ENCODE measurements around the gene TXNIP.
"Not testable (repeated sequence)": the region's sequence is repeated elsewhere in the genome, so short reads cannot be mapped to it uniquely, and the experiment has no call there.

TXNIP gene

GRCh38 chr1:145996433-145997015 lies at the start of gene TXNIP:
Gene TXNIP, minus strand, starts transcription at chr1:145996579. Its CDS starts 313 bp downstream, at chr1:145996266.
- Histone ChIP-seq H3K9ac (ENCODE audit: low read depth, low read length) (peak within 1 kb of the TSS; percentile 86), H3K4me1 (ENCODE audit: control insufficient read depth, insufficient read depth, low read length) (peaks cover 27% of the 10 kb centered on the region), H3K27me3 (ENCODE audit: control insufficient read depth, insufficient read depth, low read length) (no peaks in the 10 kb centered on the region)

GRCh38 chr1:146039844-146040194 lies 43.4 kb upstream of the TXNIP start:
- Histone ChIP-seq H3K9ac (ENCODE audit: low read depth, low read length) (no peak overlapping the region), H3K4me1 (ENCODE audit: control insufficient read depth, insufficient read depth, low read length) (peaks cover 5% of the 10 kb centered on the region), H3K27me3 (ENCODE audit: control insufficient read depth, insufficient read depth, low read length) (no peaks in the 10 kb centered on the region), H3K36me3 (ENCODE audit: control insufficient read depth, insufficient read depth, low read length) (no peaks in the 10 kb centered on the region), H3K4me3 (ENCODE audit: low read depth, low read length) (no peak overlapping the region), H3K27ac (ENCODE audit: low read depth, low read length) (no peak overlapping the region), H3K9me3 (ENCODE audit: control insufficient read depth, insufficient read depth, low read length) (no peaks in the 10 kb centered on the region)

More at GRCh38 chr1:145996433-145997015, at the start of gene TXNIP:
- Histone ChIP-seq H3K4me3 (ENCODE audit: low read depth, low read length) (peak within 1 kb of the TSS; percentile 89), H3K9me3 (ENCODE audit: control insufficient read depth, insufficient read depth, low read length) (no peaks in the 10 kb centered on the region), H3K36me3 (ENCODE audit: control insufficient read depth, insufficient read depth, low read length) (peaks cover 33% of the 10 kb centered on the region), H3K27ac (ENCODE audit: low read depth, low read length) (peak within 1 kb of the TSS; percentile 23)

- H3K9me3 ChIP-seq (ENCODE audit: control insufficient read depth, insufficient read depth, low read length), result no peaks in the 10 kb centered on the region
- peaks cover 8% of the 10 kb centered on the region for H3K4me1 ChIP-seq (ENCODE audit: control insufficient read depth, insufficient read depth, low read length)
- no peaks in the 10 kb centered on the region for H3K36me3 ChIP-seq (ENCODE audit: control insufficient read depth, insufficient read depth, low read length)
Observed at GRCh38 chr1:146036965-146037646, 40.7 kb upstream of the TXNIP start.

GRCh38 chr1:146036241-146036964 lies 40.0 kb upstream of the TXNIP start:
- Histone ChIP-seq H3K9me3 (ENCODE audit: control insufficient read depth, insufficient read depth, low read length) (no peaks in the 10 kb centered on the region), H3K4me1 (ENCODE audit: control insufficient read depth, insufficient read depth, low read length) (peaks cover 8% of the 10 kb centered on the region), H3K4me3 (ENCODE audit: low read depth, low read length) (peak overlapping the region; percentile 100), H3K27ac (ENCODE audit: low read depth, low read length) (no peak overlapping the region), H3K27me3 (ENCODE audit: control insufficient read depth, insufficient read depth, low read length) (no peaks in the 10 kb centered on the region), H3K9ac (ENCODE audit: low read depth, low read length) (no peak overlapping the region), H3K36me3 (ENCODE audit: control insufficient read depth, insufficient read depth, low read length) (no peaks in the 10 kb centered on the region)

More at GRCh38 chr1:146036965-146037646, 40.7 kb upstream of the TXNIP start:
- peak overlapping the region; percentile 100 for H3K4me3 ChIP-seq (ENCODE audit: low read depth, low read length)
- no peaks in the 10 kb centered on the region for H3K27me3 ChIP-seq (ENCODE audit: control insufficient read depth, insufficient read depth, low read length)
- H3K9ac ChIP-seq (ENCODE audit: low read depth, low read length), result peak overlapping the region; percentile 96
- peak overlapping the region; percentile 72 for H3K27ac ChIP-seq (ENCODE audit: low read depth, low read length)

GRCh38 chr1:146035048-146035423 lies 38.7 kb upstream of the TXNIP start:
- Histone ChIP-seq H3K27ac (ENCODE audit: low read depth, low read length) (no peak overlapping the region), H3K36me3 (ENCODE audit: control insufficient read depth, insufficient read depth, low read length) (no peaks in the 10 kb centered on the region), H3K9me3 (ENCODE audit: control insufficient read depth, insufficient read depth, low read length) (no peaks in the 10 kb centered on the region), H3K4me3 (ENCODE audit: low read depth, low read length) (peak overlapping the region; percentile 56), H3K27me3 (ENCODE audit: control insufficient read depth, insufficient read depth, low read length) (no peaks in the 10 kb centered on the region), H3K9ac (ENCODE audit: low read depth, low read length) (peak overlapping the region; percentile 14), H3K4me1 (ENCODE audit: control insufficient read depth, insufficient read depth, low read length) (peaks cover 8% of the 10 kb centered on the region)

- Histone ChIP-seq H3K9me3 (ENCODE audit: control insufficient read depth, insufficient read depth, low read length) (no peaks in the 10 kb centered on the region), H3K27ac (ENCODE audit: low read depth, low read length) (no peak overlapping the region), H3K36me3 (ENCODE audit: control insufficient read depth, insufficient read depth, low read length) (no peaks in the 10 kb centered on the region), H3K4me1 (ENCODE audit: control insufficient read depth, insufficient read depth, low read length) (peaks cover 8% of the 10 kb centered on the region), H3K27me3 (ENCODE audit: control insufficient read depth, insufficient read depth, low read length) (no peaks in the 10 kb centered on the region), H3K4me3 (ENCODE audit: low read depth, low read length) (no peak overlapping the region), H3K9ac (ENCODE audit: low read depth, low read length) (no peak overlapping the region)
Observed at GRCh38 chr1:146032631-146033219, 36.3 kb upstream of the TXNIP start.

- H3K27ac ChIP-seq (ENCODE audit: low read depth, low read length), result no peak overlapping the region
- no peaks in the 10 kb centered on the region for H3K9me3 ChIP-seq (ENCODE audit: control insufficient read depth, insufficient read depth, low read length)
- peaks cover 7% of the 10 kb centered on the region for H3K4me1 ChIP-seq (ENCODE audit: control insufficient read depth, insufficient read depth, low read length)
Observed at GRCh38 chr1:146031476-146031875, 35.1 kb upstream of the TXNIP start.

GRCh38 chr1:146029117-146029516 lies 32.7 kb upstream of the TXNIP start:
- Histone ChIP-seq H3K4me1 (ENCODE audit: control insufficient read depth, insufficient read depth, low read length) (no peaks in the 10 kb centered on the region), H3K27me3 (ENCODE audit: control insufficient read depth, insufficient read depth, low read length) (no peaks in the 10 kb centered on the region), H3K9ac (ENCODE audit: low read depth, low read length) (no peak overlapping the region), H3K9me3 (ENCODE audit: control insufficient read depth, insufficient read depth, low read length) (no peaks in the 10 kb centered on the region), H3K36me3 (ENCODE audit: control insufficient read depth, insufficient read depth, low read length) (no peaks in the 10 kb centered on the region), H3K27ac (ENCODE audit: low read depth, low read length) (no peak overlapping the region), H3K4me3 (ENCODE audit: low read depth, low read length) (no peak overlapping the region)

More at GRCh38 chr1:146031476-146031875, 35.1 kb upstream of the TXNIP start:
- Histone ChIP-seq H3K27me3 (ENCODE audit: control insufficient read depth, insufficient read depth, low read length) (no peaks in the 10 kb centered on the region), H3K9ac (ENCODE audit: low read depth, low read length) (no peak overlapping the region), H3K36me3 (ENCODE audit: control insufficient read depth, insufficient read depth, low read length) (no peaks in the 10 kb centered on the region), H3K4me3 (ENCODE audit: low read depth, low read length) (no peak overlapping the region)

GRCh38 chr1:146026650-146027049 lies 30.3 kb upstream of the TXNIP start:
- not testable (repeated sequence) for H3K27ac ChIP-seq (ENCODE audit: low read depth, low read length); H3K9me3 ChIP-seq (ENCODE audit: control insufficient read depth, insufficient read depth, low read length); H3K4me3 ChIP-seq (ENCODE audit: low read depth, low read length); H3K36me3 ChIP-seq (ENCODE audit: control insufficient read depth, insufficient read depth, low read length); H3K9ac ChIP-seq (ENCODE audit: low read depth, low read length); H3K4me1 ChIP-seq (ENCODE audit: control insufficient read depth, insufficient read depth, low read length); H3K27me3 ChIP-seq (ENCODE audit: control insufficient read depth, insufficient read depth, low read length)

- H3K9ac ChIP-seq (ENCODE audit: low read depth, low read length), result not testable (repeated sequence)
Observed at GRCh38 chr1:146025787-146026495, 29.6 kb upstream of the TXNIP start.

More at GRCh38 chr1:146025787-146026495, 29.6 kb upstream of the TXNIP start:
- H3K9me3 ChIP-seq (ENCODE audit: control insufficient read depth, insufficient read depth, low read length); H3K4me3 ChIP-seq (ENCODE audit: low read depth, low read length); H3K4me1 ChIP-seq (ENCODE audit: control insufficient read depth, insufficient read depth, low read length); H3K36me3 ChIP-seq (ENCODE audit: control insufficient read depth, insufficient read depth, low read length); H3K27ac ChIP-seq (ENCODE audit: low read depth, low read length): not testable (repeated sequence)
- peaks cover 11% of the 10 kb centered on the region; the same call in 1 of the 2 replicates for H3K27me3 ChIP-seq (ENCODE audit: control insufficient read depth, insufficient read depth, low read length)

Measured in HUES48 (cell line).